GM23338 (cell line): ENCODE measurements around the gene SRD5A3. TPM values are rescaled to one million over a fixed set of nuclear protein-coding genes. Genes with fewer than 3 reads are reported as not detected.
A peak's percentile ranks its signal among the peaks of the same experiment; 100 is the strongest.

ENCODE experiments used
- ATAC-seq: fragments of 200-7000 bp; cut with Tn5 transposase; 3 replicates; pipeline ENCODE4 v1.9.1; 2020
- DNase-seq: peaks from one replicate; pipeline ENCODE4 v3.0.0-alpha.2; 2015; ENCODE audit warnings: low spot score
- H2AFZ ChIP-seq: fragments of 200-600 bp; sonication (generic); 2 replicates; pipeline ENCODE4 v1.8.0; 2016; ENCODE audit warnings: antibody characterized with exemption, mild to moderate bottlenecking, moderate library complexity
- H3F3A ChIP-seq: fragments of 200-600 bp; sonication (generic); replicated peaks from 2 replicates; pipeline ENCODE4 v1.8.0; 2017; ENCODE audit warnings: antibody characterized with exemption, mixed run types, low read depth
- H3K27ac ChIP-seq: fragments of 200-600 bp; sonication (generic); 2 replicates; pipeline ENCODE4 v1.6.1; 2016; ENCODE audit warnings: low read depth
- H3K27me3 ChIP-seq: fragments of 200-600 bp; sonication (generic); 2 replicates; pipeline ENCODE4 v1.8.0; 2016; ENCODE audit warnings: mild to moderate bottlenecking, mixed run types, moderate library complexity; ENCODE audit not compliant: insufficient read depth
- H3K36me3 ChIP-seq: fragments of 200-600 bp; sonication (generic); 2 replicates; pipeline ENCODE4 v1.8.0; 2016; ENCODE audit warnings: mild to moderate bottlenecking; ENCODE audit not compliant: insufficient read depth
- H3K4me1 ChIP-seq: fragments of 200-600 bp; sonication (generic); 2 replicates; pipeline ENCODE4 v1.8.0; 2016; ENCODE audit warnings: mild to moderate bottlenecking, moderate library complexity; ENCODE audit not compliant: insufficient read depth
- H3K4me2 ChIP-seq: fragments of 200-600 bp; sonication (generic); 2 replicates; pipeline ENCODE4 v1.7.1; 2017; ENCODE audit warnings: mixed run types
- H3K4me3 ChIP-seq: fragments of 200-600 bp; sonication (generic); 2 replicates; pipeline ENCODE4 v1.6.1; 2016; ENCODE audit warnings: mixed run types
- H3K79me2 ChIP-seq: fragments of 200-600 bp; sonication (generic); replicated peaks from 2 replicates; pipeline ENCODE4 v1.8.0; 2017; ENCODE audit warnings: mild to moderate bottlenecking; ENCODE audit not compliant: insufficient read depth
- H3K9me2 ChIP-seq: fragments of 200-600 bp; sonication (generic); 2 replicates; pipeline ENCODE4 v1.8.0; 2017; ENCODE audit not compliant: insufficient read depth
- H4K20me1 ChIP-seq: fragments of 200-600 bp; sonication (generic); replicated peaks from 2 replicates; pipeline ENCODE4 v1.8.0; 2017; ENCODE audit warnings: mild to moderate bottlenecking; ENCODE audit not compliant: insufficient read depth
- H3K27ac Mint-ChIP-seq: 2 replicates; pipeline ENCODE4 v1.8.0; 2020; ENCODE audit warnings: inconsistent platforms, mild to moderate bottlenecking, moderate library complexity, mixed read lengths
- H3K27me3 Mint-ChIP-seq: 3 replicates; pipeline ENCODE4 v1.8.0; 2022; ENCODE audit warnings: low read depth, mild to moderate bottlenecking, moderate library complexity, mixed read lengths, inconsistent platforms; ENCODE audit not compliant: insufficient read depth, poor library complexity
- H3K36me3 Mint-ChIP-seq: 3 replicates; pipeline ENCODE4 v1.8.0; 2021; ENCODE audit warnings: low read depth, mild to moderate bottlenecking, inconsistent platforms, moderate library complexity, mixed read lengths
- H3K4me1 Mint-ChIP-seq: 3 replicates; pipeline ENCODE4 v1.8.0; 2020; ENCODE audit warnings: mild to moderate bottlenecking, inconsistent platforms, mixed read lengths
- H3K4me3 Mint-ChIP-seq: 3 replicates; pipeline ENCODE4 v1.8.0; 2021; ENCODE audit warnings: moderate library complexity, mild to moderate bottlenecking, inconsistent platforms, mixed read lengths
- H3K9me3 Mint-ChIP-seq: 3 replicates; pipeline ENCODE4 v1.8.0; 2020; ENCODE audit warnings: moderate library complexity, mild to moderate bottlenecking, inconsistent platforms, mixed read lengths
- ETS1 ChIP-seq: IDR thresholded peaks from 2 replicates; pipeline ENCODE4 v1.6.1; 2016; ENCODE audit warnings: antibody characterized with exemption
- EZH2 ChIP-seq: fragments of 200-600 bp; sonication (generic); IDR thresholded peaks from one replicate; pipeline ENCODE4 v1.8.0; 2017; ENCODE audit warnings: antibody characterized with exemption, mild to moderate bottlenecking, low read depth; ENCODE audit not compliant: unreplicated experiment
- EZH2phosphoT487 ChIP-seq: fragments of 200-600 bp; sonication (generic); IDR thresholded peaks from one replicate; pipeline ENCODE4 v1.8.1; 2018; ENCODE audit warnings: antibody characterized with exemption; ENCODE audit not compliant: unreplicated experiment
- JUNB ChIP-seq: IDR thresholded peaks from one replicate; pipeline ENCODE4 v1.6.1; 2016; ENCODE audit warnings: antibody characterized with exemption; ENCODE audit not compliant: unreplicated experiment
- NANOG ChIP-seq: IDR thresholded peaks from 2 replicates; pipeline ENCODE4 v1.6.1; 2016; ENCODE audit warnings: antibody characterized with exemption, borderline replicate concordance
- POLR2AphosphoS5 ChIP-seq: IDR thresholded peaks from 2 replicates; pipeline ENCODE4 v1.6.1; 2016; ENCODE audit warnings: antibody characterized with exemption, low read depth
- STAT1 ChIP-seq: IDR thresholded peaks from one replicate; pipeline ENCODE4 v1.6.1; 2016; ENCODE audit warnings: antibody characterized with exemption; ENCODE audit not compliant: unreplicated experiment
- ZNF114 ChIP-seq: fragments of 250-450 bp; sonication (Bioruptor Pico); IDR thresholded peaks from 2 replicates; pipeline ENCODE4 v1.5.0; 2020; ENCODE audit warnings: mild to moderate bottlenecking, moderate library complexity
- ZNF331 ChIP-seq: fragments of 250-450 bp; sonication (Bioruptor Pico); IDR thresholded peaks from 2 replicates; pipeline ENCODE4 v1.5.0; 2020; ENCODE audit warnings: low read depth, mild to moderate bottlenecking, moderate library complexity
- ZNF462 ChIP-seq: fragments of 250-450 bp; sonication (Bioruptor Pico); IDR thresholded peaks from 2 replicates; pipeline ENCODE4 v1.5.0; 2020; ENCODE audit warnings: mild to moderate bottlenecking, moderate library complexity
- polyA plus RNA-seq: library from polyadenylated mRNA; unstranded; fragments of >200 nt; fragmentation: Nextera tagmentation; extraction: Ambion mirVana; gene quantifications from 2 replicates; pipeline ENCODE4 v1.2.1, GENCODE V29; 2016
- total RNA-seq: library from RNA; depleted of rRNA; stranded (reverse); fragments of >200 nt; shearing (Covaris generic); gene quantifications from 2 replicates; pipeline ENCODE4 v1.2.3, GENCODE V29; 2014
- TF ChIP-seq, protein P1 (sequence below), 2 experiments: fragments of 200-600 bp in 1 of 2; sonication (generic) in 1 of 2; conservative IDR thresholded peaks; 2 replicates each; pipeline versions ENCODE4 v1.5.1 to v1.6.1; 2016 to 2017; ENCODE audit warnings: antibody characterized with exemption in 2 of 2, low read depth in 2 of 2, mild to moderate bottlenecking in 2 of 2, moderate library complexity in 1 of 2

SRD5A3 gene
- total and polyA plus RNA-seq, 2 experiments from 2014 or later = 23.0 to 49.9 TPM

DNA sequence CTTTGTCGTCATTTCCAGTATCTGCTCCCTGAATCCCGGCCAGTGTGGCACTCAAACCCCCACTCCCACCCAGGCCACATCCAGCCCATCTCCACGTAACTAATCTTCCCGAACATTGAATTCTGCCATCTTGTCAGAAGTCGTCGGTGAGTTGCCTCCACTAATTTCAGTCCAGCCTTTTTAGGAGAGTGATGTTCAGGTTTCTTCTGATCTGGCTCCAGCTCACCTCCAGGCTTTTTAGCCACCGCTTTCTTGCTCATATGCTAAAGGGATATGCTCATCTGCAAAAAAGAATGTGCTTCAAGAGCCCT lies 51.0 kb downstream of the SRD5A3 start:
- H4K20me1 ChIP-seq = peaks cover 42% of the 10 kb centered on the region
- peaks cover 60% of the 10 kb centered on the region for H3K79me2 ChIP-seq
- peaks cover 9% of the 10 kb centered on the region; the same call in 1 of the 2 replicates for H3K36me3 ChIP-seq
- ATAC-seq (no peak), DNase-seq (no peak)
- Mint-ChIP-seq H3K27me3 (peaks cover 4% of the 10 kb centered on the region), H3K9me3 (no peaks in the 10 kb centered on the region; the same call in 1 of the 3 replicates), H3K4me1 (peaks cover 24% of the 10 kb centered on the region), H3K4me3 (peak overlapping the region; percentile 94), H3K36me3 (peaks cover 37% of the 10 kb centered on the region), H3K27ac (peak overlapping the region; percentile 85; the same call in 1 of the 2 replicates)
- H3K27ac ChIP-seq = peak overlapping the region; percentile 81; the same call in 1 of the 2 replicates
- no peaks in the 10 kb centered on the region for H3K9me2 ChIP-seq
- no peaks in the 10 kb centered on the region for H3K27me3 ChIP-seq
- no peak overlapping the region for H2AFZ ChIP-seq
- no peak for TF ChIP-seq NANOG
- TF ChIP-seq EZH2phosphoT487 = no peak
- TF ChIP-seq, protein P1, sequence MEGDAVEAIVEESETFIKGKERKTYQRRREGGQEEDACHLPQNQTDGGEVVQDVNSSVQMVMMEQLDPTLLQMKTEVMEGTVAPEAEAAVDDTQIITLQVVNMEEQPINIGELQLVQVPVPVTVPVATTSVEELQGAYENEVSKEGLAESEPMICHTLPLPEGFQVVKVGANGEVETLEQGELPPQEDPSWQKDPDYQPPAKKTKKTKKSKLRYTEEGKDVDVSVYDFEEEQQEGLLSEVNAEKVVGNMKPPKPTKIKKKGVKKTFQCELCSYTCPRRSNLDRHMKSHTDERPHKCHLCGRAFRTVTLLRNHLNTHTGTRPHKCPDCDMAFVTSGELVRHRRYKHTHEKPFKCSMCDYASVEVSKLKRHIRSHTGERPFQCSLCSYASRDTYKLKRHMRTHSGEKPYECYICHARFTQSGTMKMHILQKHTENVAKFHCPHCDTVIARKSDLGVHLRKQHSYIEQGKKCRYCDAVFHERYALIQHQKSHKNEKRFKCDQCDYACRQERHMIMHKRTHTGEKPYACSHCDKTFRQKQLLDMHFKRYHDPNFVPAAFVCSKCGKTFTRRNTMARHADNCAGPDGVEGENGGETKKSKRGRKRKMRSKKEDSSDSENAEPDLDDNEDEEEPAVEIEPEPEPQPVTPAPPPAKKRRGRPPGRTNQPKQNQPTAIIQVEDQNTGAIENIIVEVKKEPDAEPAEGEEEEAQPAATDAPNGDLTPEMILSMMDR (conservative IDR thresholded peaks at IDR 0.05; ENCODE audit: low read depth in 2 of 2) = no peak
- no peak for TF ChIP-seq ZNF114
- TF ChIP-seq ZNF331 = no peak
- no peak for TF ChIP-seq JUNB
- no peak for TF ChIP-seq ETS1
- TF ChIP-seq POLR2AphosphoS5 = no peak
- no peak for TF ChIP-seq EZH2
- peaks cover 22% of the 10 kb centered on the region for H3K4me1 ChIP-seq
- peak overlapping the region; percentile 92 for H3K4me3 ChIP-seq
- peak overlapping the region; percentile 87 for H3K4me2 ChIP-seq
- H3F3A ChIP-seq = no peaks in the 10 kb centered on the region

GRCh38 chr4:55397520-55398321 lies 51.7 kb downstream of the SRD5A3 start:
- Mint-ChIP-seq H3K4me1 (peaks cover 24% of the 10 kb centered on the region), H3K4me3 (peak overlapping the region; percentile 94), H3K9me3 (no peaks in the 10 kb centered on the region; the same call in 1 of the 3 replicates), H3K27ac (peak overlapping the region; percentile 85), H3K36me3 (peaks cover 40% of the 10 kb centered on the region), H3K27me3 (peaks cover 4% of the 10 kb centered on the region)
- Histone ChIP-seq H4K20me1 (peaks cover 42% of the 10 kb centered on the region), H3K27me3 (no peaks in the 10 kb centered on the region), H3K27ac (peak overlapping the region; percentile 81), H3K36me3 (peaks cover 9% of the 10 kb centered on the region; the same call in 1 of the 2 replicates), H3F3A (no peaks in the 10 kb centered on the region), H3K79me2 (peaks cover 64% of the 10 kb centered on the region), H3K4me2 (peak overlapping the region; percentile 87), H2AFZ (no peak overlapping the region), H3K4me3 (peak overlapping the region; percentile 92), H3K4me1 (peaks cover 22% of the 10 kb centered on the region), H3K9me2 (no peaks in the 10 kb centered on the region)
- DNase-seq (no peak), ATAC-seq (no peak)
- TF ChIP-seq JUNB (no peak), NANOG (no peak), STAT1 (no peak), ZNF462 (no peak)
